NCI-H1436 treated with DMSO at 0.1 percent for 48 hours (cell line): ENCODE results near the gene STUB1.

ENCODE experiments used
- DNase-seq: peaks from one replicate; lab custom pipeline; 2025; lab: John Stamatoyannopoulos, UW

The STUB1 gene

GRCh38 chr16:694863-695354, 14.7 kb downstream of the STUB1 start:
- DNase-seq: no peak

GRCh38 chr16:695355-696089, 15.3 kb downstream of the STUB1 start:
- no peak for DNase-seq

- no peak for DNase-seq
These were observed 18.9 kb downstream of the STUB1 start for GRCh38 chr16:698911-699671.

- no peak for DNase-seq
These were observed 20.7 kb downstream of the STUB1 start for GRCh38 chr16:700684-701584.

GRCh38 chr16:702341-702740, 22.1 kb downstream of the STUB1 start:
- no peak for DNase-seq

GRCh38 chr16:703406-703805, 23.2 kb downstream of the STUB1 start:
- no peak for DNase-seq

- DNase-seq: no peak
These were observed 23.8 kb downstream of the STUB1 start for GRCh38 chr16:704047-704446.

GRCh38 chr16:704552-705380, 24.6 kb downstream of the STUB1 start:
- DNase-seq: no peak

GRCh38 chr16:705431-706188, 25.4 kb downstream of the STUB1 start, which contains the start of gene FBXL16:
Gene FBXL16, minus strand, starts transcription at chr16:705801. Its CDS starts 8,396 bp downstream, at chr16:697405.
- no peak for DNase-seq

- no peak for DNase-seq
These were observed 26.2 kb downstream of the STUB1 start for GRCh38 chr16:706189-707061.

- DNase-seq: no peak
These were observed 26.9 kb downstream of the STUB1 start for GRCh38 chr16:707062-707538.

- no peak for DNase-seq
These were observed 27.8 kb downstream of the STUB1 start for GRCh38 chr16:708019-708418.

GRCh38 chr16:708959-709358, 28.7 kb downstream of the STUB1 start:
- no peak for DNase-seq

- DNase-seq: peak; percentile 74
These were observed 29.6 kb downstream of the STUB1 start for GRCh38 chr16:709566-710499.

GRCh38 chr16:710500-711075, 30.4 kb downstream of the STUB1 start:
- DNase-seq: no peak

- DNase-seq: no peak
These were observed 30.9 kb downstream of the STUB1 start for GRCh38 chr16:711084-711483.

- DNase-seq: no peak
These were observed 31.5 kb downstream of the STUB1 start for GRCh38 chr16:711548-712320.
